H1 (cell line): ENCODE results near the gene ENTPD6. TPM values are rescaled to one million over a fixed set of nuclear protein-coding genes. Genes with fewer than 3 reads are reported as not detected.

ENCODE experiments used
- CTCF ChIA-PET: fragments of 300-600 bp; sonication (Branson Sonifier 250); formaldehyde crosslinking; loops from one replicate; lab custom pipeline; 2021; ENCODE audit not compliant: partially characterized antibody; lab: Charles Lee
- POLR2A ChIA-PET: fragments of 300-600 bp; sonication (Branson Sonifier 250); formaldehyde crosslinking; loops from one replicate; lab custom pipeline; 2021; ENCODE audit warnings: inconsistent platforms; ENCODE audit not compliant: partially characterized antibody; lab: Charles Lee
- DNase-seq, 2 experiments: peaks; one replicate each; pipeline versions ENCODE4 v3.0.0 to v3.0.0-alpha.2; 2010 to 2022; ENCODE audit warnings: low spot score in 2 of 2, low read depth in 1 of 2, mixed read lengths in 1 of 2
- FAIRE-seq: peaks from 2 replicates; lab custom pipeline; 2011; peaks lifted over from hg19 to GRCh38; lab: Jason Lieb, UNC
- H2AFZ ChIP-seq: 2 replicates; pipeline ENCODE4 v1.8.1; 2012; ENCODE audit warnings: low read length, inconsistent platforms
- H2AK5ac ChIP-seq: 2 replicates; pipeline ENCODE4 v1.6.1; 2013; ENCODE audit warnings: low read depth, low read length
- H2BK120ac ChIP-seq: replicated peaks from 2 replicates; pipeline ENCODE3; 2013; ENCODE audit warnings: low read depth, low read length, inconsistent platforms
- H2BK12ac ChIP-seq: 2 replicates; pipeline ENCODE4 v1.6.1; 2013; ENCODE audit warnings: low read depth, low read length
- H2BK15ac ChIP-seq: 2 replicates; pipeline ENCODE4 v1.6.1; 2013; ENCODE audit warnings: low read length
- H2BK20ac ChIP-seq: 2 replicates; pipeline ENCODE4 v1.6.1; 2013; ENCODE audit warnings: low read length
- H2BK5ac ChIP-seq: 2 replicates; pipeline ENCODE4 v1.6.1; 2013; ENCODE audit warnings: low read depth, low read length
- H3K14ac ChIP-seq: 2 replicates; pipeline ENCODE4 v1.6.1; 2013; ENCODE audit warnings: inconsistent platforms; ENCODE audit not compliant: insufficient read length
- H3K18ac ChIP-seq: 2 replicates; pipeline ENCODE4 v1.6.1; 2013; ENCODE audit warnings: low read length; ENCODE audit errors: extremely low read depth
- H3K23ac ChIP-seq: 2 replicates; pipeline ENCODE4 v1.6.1; 2013; ENCODE audit warnings: inconsistent platforms; ENCODE audit not compliant: insufficient read length
- H3K23me2 ChIP-seq: 2 replicates; pipeline ENCODE4 v1.6.1; 2013; ENCODE audit warnings: low read depth, low read length
- H3K27ac ChIP-seq: 2 replicates; pipeline ENCODE4 v1.6.1; 2011; ENCODE audit warnings: low read depth, low read length, inconsistent platforms
- H3K27me3 ChIP-seq, 4 experiments: replicated peaks in 1 of 4; 1 replicate in 1 of 4; 2 replicates in 3 of 4; pipeline versions ENCODE4 v1.6.1 to v1.8.1; 2011 to 2013; ENCODE audit warnings: low read length in 3 of 4, mild to moderate bottlenecking in 3 of 4, inconsistent platforms in 2 of 4, mixed read lengths in 2 of 4, moderate library complexity in 1 of 4; ENCODE audit not compliant: control insufficient read depth in 3 of 4, insufficient read depth in 3 of 4; ENCODE audit errors: extremely low read depth in 1 of 4
- H3K36me3 ChIP-seq, 4 experiments: 2 replicates each; pipeline versions ENCODE4 v1.6.1 to v1.8.1; 2011 to 2013; ENCODE audit warnings: mild to moderate bottlenecking in 4 of 4, low read length in 3 of 4, moderate library complexity in 2 of 4, control low read depth in 1 of 4, inconsistent platforms in 1 of 4; ENCODE audit not compliant: insufficient read depth in 4 of 4, control insufficient read depth in 2 of 4
- H3K4ac ChIP-seq: replicated peaks from 2 replicates; pipeline ENCODE3; 2013; ENCODE audit warnings: low read length, low read depth, mixed read lengths, inconsistent platforms; ENCODE audit not compliant: insufficient read length
- H3K4me1 ChIP-seq, 4 experiments: replicated peaks in 1 of 4; 1 replicate in 1 of 4; 2 replicates in 3 of 4; pipeline versions ENCODE4 v1.6.1 to v1.8.1; 2011 to 2013; ENCODE audit warnings: low read length in 3 of 4, inconsistent platforms in 2 of 4, mixed read lengths in 1 of 4; ENCODE audit not compliant: insufficient read depth in 4 of 4, control insufficient read depth in 3 of 4
- H3K4me2 ChIP-seq, 2 experiments: 2 replicates each; pipeline versions ENCODE4 v1.6.1 to v1.8.1; 2011 to 2013; ENCODE audit warnings: low read depth in 2 of 2, low read length in 2 of 2, control low read depth in 1 of 2, inconsistent platforms in 1 of 2, mild to moderate bottlenecking in 1 of 2; ENCODE audit not compliant: insufficient read depth in 1 of 2
- H3K4me3 ChIP-seq, 4 experiments: fragments of 200-600, 300-600 bp in 1 of 4; sonication (generic), shearing (Covaris generic), sonication (Bioruptor Twin) in 1 of 4; 2 replicates each; pipeline versions ENCODE4 v1.5.1 to v1.8.1; 2011 to 2016; ENCODE audit warnings: low read length in 4 of 4, low read depth in 3 of 4, control low read depth in 2 of 4, inconsistent platforms in 2 of 4, mild to moderate bottlenecking in 2 of 4, mixed read lengths in 1 of 4, moderate library complexity in 1 of 4; ENCODE audit not compliant: insufficient read depth in 2 of 4; ENCODE audit errors: extremely low read depth in 1 of 4
- H3K56ac ChIP-seq: replicated peaks from 2 replicates; pipeline ENCODE3; 2013; ENCODE audit warnings: low read depth, mild to moderate bottlenecking, mixed read lengths, low read length, inconsistent platforms; ENCODE audit not compliant: insufficient read length
- H3K79me1 ChIP-seq: 2 replicates; pipeline ENCODE4 v1.6.1; 2013; ENCODE audit warnings: low read depth, low read length, control low read depth
- H3K79me2 ChIP-seq, 2 experiments: 2 replicates each; pipeline versions ENCODE4 v1.6.1 to v1.8.1; 2012 to 2013; ENCODE audit warnings: low read length in 2 of 2, mild to moderate bottlenecking in 2 of 2, inconsistent platforms in 1 of 2; ENCODE audit not compliant: insufficient read depth in 2 of 2, control insufficient read depth in 1 of 2
- H3K9ac ChIP-seq, 4 experiments: replicated peaks in 1 of 4; 1 replicate in 1 of 4; 2 replicates in 3 of 4; pipeline versions ENCODE4 v1.6.1 to v1.8.1; 2011 to 2013; ENCODE audit warnings: low read depth in 3 of 4, low read length in 3 of 4, control low read depth in 2 of 4, mild to moderate bottlenecking in 2 of 4, moderate library complexity in 2 of 4, inconsistent platforms in 1 of 4; ENCODE audit errors: extremely low read depth in 1 of 4
- H3K9me3 ChIP-seq, 2 experiments: 2 replicates each; pipeline versions ENCODE4 v1.6.1 to v1.8.1; 2012 to 2013; ENCODE audit warnings: mild to moderate bottlenecking in 2 of 2, moderate library complexity in 2 of 2, control low read depth in 1 of 2, inconsistent platforms in 1 of 2, low read depth in 1 of 2, low read length in 1 of 2, mixed read lengths in 1 of 2; ENCODE audit not compliant: insufficient read depth in 2 of 2
- H4K20me1 ChIP-seq, 2 experiments: replicated peaks in 1 of 2; 2 replicates each; pipeline versions ENCODE3 to v1.8.1; 2011 to 2013; ENCODE audit warnings: inconsistent platforms in 2 of 2, low read length in 2 of 2, mild to moderate bottlenecking in 1 of 2; ENCODE audit not compliant: insufficient read depth in 2 of 2, control insufficient read depth in 1 of 2
- H4K5ac ChIP-seq: 2 replicates; pipeline ENCODE4 v1.6.1; 2013; ENCODE audit warnings: low read length, low read depth, mixed read lengths, inconsistent platforms; ENCODE audit not compliant: insufficient read length
- H4K8ac ChIP-seq: 2 replicates; pipeline ENCODE4 v1.8.0; 2013; ENCODE audit warnings: mild to moderate bottlenecking, moderate library complexity, low read length, inconsistent platforms; ENCODE audit not compliant: insufficient read depth; ENCODE audit errors: extremely low read depth
- H4K91ac ChIP-seq: replicated peaks from 2 replicates; pipeline ENCODE3; 2013; ENCODE audit warnings: low read length, mixed read lengths, inconsistent platforms; ENCODE audit not compliant: insufficient read length
- ASH2L ChIP-seq: fragments of 200-600, 300-600 bp; sonication (generic); IDR thresholded peaks from one replicate; pipeline ENCODE4 v1.7.1; 2017; ENCODE audit warnings: low read length
- CEBPB ChIP-seq: IDR thresholded peaks from 2 replicates; pipeline ENCODE4 v1.6.1; 2012; ENCODE audit warnings: low read depth, low read length
- CHD2 ChIP-seq: IDR thresholded peaks from 2 replicates; pipeline ENCODE4 v1.6.1; 2012; ENCODE audit warnings: low read length, improper control_type of control experiment
- FOSL1 ChIP-seq: IDR thresholded peaks from 2 replicates; pipeline ENCODE4 v1.6.1; 2011; ENCODE audit warnings: mild to moderate bottlenecking, low read depth, low read length, moderate library complexity; ENCODE audit not compliant: insufficient read depth
- GTF2F1 ChIP-seq: IDR thresholded peaks from 2 replicates; pipeline ENCODE4 v1.6.1; 2012; ENCODE audit warnings: low read depth, low read length, improper control_type of control experiment, borderline replicate concordance
- HDAC6 ChIP-seq: IDR thresholded peaks from one replicate; pipeline ENCODE4 v1.7.1; 2012; ENCODE audit warnings: low read depth, mild to moderate bottlenecking, inconsistent platforms, low read length, moderate library complexity
- POLR2A ChIP-seq, 2 experiments: IDR thresholded peaks; 1 replicate in 1 of 2; 2 replicates in 1 of 2; pipeline ENCODE4 v1.6.1; 2011; ENCODE audit warnings: low read depth in 2 of 2, low read length in 2 of 2, mild to moderate bottlenecking in 2 of 2; ENCODE audit errors: control extremely low read depth in 1 of 2
- POU5F1 ChIP-seq: IDR thresholded peaks from 2 replicates; pipeline ENCODE4 v1.6.1; 2011; ENCODE audit warnings: low read depth, mild to moderate bottlenecking, low read length, moderate library complexity
- SAP30 ChIP-seq: fragments of 300-600 bp; sonication (generic); IDR thresholded peaks from 2 replicates; pipeline ENCODE4 v1.7.1; 2012; ENCODE audit warnings: low read length, moderate library complexity, mild to moderate bottlenecking, inconsistent platforms; ENCODE audit not compliant: insufficient read depth, insufficient replicate concordance
- SIN3A ChIP-seq, 2 experiments: IDR thresholded peaks in 1 of 2; conservative IDR thresholded peaks in 1 of 2; 2 replicates each; pipeline ENCODE4 v1.6.1; 2011 to 2012; ENCODE audit warnings: low read length in 2 of 2, improper control_type of control experiment in 1 of 2, low read depth in 1 of 2, mild to moderate bottlenecking in 1 of 2
- TAF1 ChIP-seq: IDR thresholded peaks from 2 replicates; pipeline ENCODE4 v1.6.1; 2011; ENCODE audit warnings: mild to moderate bottlenecking, low read depth, low read length
- USF2 ChIP-seq: IDR thresholded peaks from 2 replicates; pipeline ENCODE4 v1.6.1; 2011; ENCODE audit warnings: low read length, improper control_type of control experiment
- WGBS, 2 experiments: shearing (Covaris generic) in 1 of 2; methylation state at CpG; one replicate each; pipeline versions ENCODE4 v1.1.6 to v1.1.7; 2013 to 2015; ENCODE audit warnings: low lambda C conversion rate in 2 of 2, mixed read lengths in 2 of 2, inconsistent platforms in 1 of 2, low coverage in 1 of 2, missing lambda C conversion rate in 1 of 2; ENCODE audit not compliant: insufficient replicate concordance in 2 of 2, insufficient coverage in 1 of 2, insufficient read length in 1 of 2; ENCODE audit errors: extremely low coverage in 1 of 2, missing lambda C conversion rate in 1 of 2; 5-methylcytosine and 5-hydroxymethylcytosine counted together
- polyA plus RNA-seq, 7 experiments: library from polyadenylated mRNA; depleted of rRNA in 3 of 7; stranded (reverse) in 5 of 7; unstranded in 2 of 7; fragments of >200 nt in 5 of 7; fragments of 200-250 nt in 2 of 7; gene quantifications; 1 replicate in 5 of 7; 2 replicates in 1 of 7; 4 replicates in 1 of 7; pipeline versions ENCODE4 v1.2.1 to v1.2.3, GENCODE V29; 2011 to 2013; ENCODE audit warnings: missing spikeins in 2 of 7, mixed read lengths in 2 of 7
- total RNA-seq: library from RNA; stranded (reverse); fragmentation: NEBNext Ultra II Directional; extraction: Animal tissue kit (Norgen Biotek cat#: 25700); gene quantifications from 2 replicates; pipeline ENCODE4 v1.2.1, GENCODE V29; 2021

Gene ENTPD6
- total and polyA plus RNA-seq, 2 of the 8 experiments (the other 6 are each of a cell fraction or from before 2014, with no cell fraction given), result 47.8 to 57.3 TPM

GRCh38 chr20:25254986-25255680, 59.6 kb downstream of the ENTPD6 start:
- H3K14ac ChIP-seq, result no peak overlapping the region
- no peak overlapping the region for H3K18ac ChIP-seq
- 90% methylated on average over 12 of the region's 12 CpGs; no CpG with 5 or more reads in 1 of the 2 experiments for WGBS, 2 experiments
- H3K79me1 ChIP-seq, result peaks cover 13% of the 10 kb centered on the region
- H2BK12ac ChIP-seq, result no peak overlapping the region
- H3K9ac ChIP-seq, result no peak overlapping the region
- no peak overlapping the region for H2BK120ac ChIP-seq
- ChIA-PET POLR2A (interaction anchor here (1.2 to 1.7 kb wide), 3 partner anchors 12 to 52 kb away, joined by 3 read pairs; no protein-coding TSS in a partner anchor), CTCF (interaction anchor here (1.0 to 1.5 kb wide), 4 partner anchors 9 to 259 kb away, joined by 3 to 4 read pairs (median 3); no protein-coding TSS in a partner anchor)
- H3K4me1 ChIP-seq, result no peaks in the 10 kb centered on the region
- peaks cover 2 to 9% (median 5%) of the 10 kb centered on the region in 4 experiments; a peak in 3 of 8 replicates for H3K36me3 ChIP-seq
- no peak overlapping the region; the same call in 1 of the 2 replicates for H4K8ac ChIP-seq
- no peak overlapping the region for H2AK5ac ChIP-seq
- no peak overlapping the region for H2AFZ ChIP-seq
- no peak overlapping the region for H3K4ac ChIP-seq
- DNase-seq, result no peak
- H4K91ac ChIP-seq, result no peak overlapping the region
- no peak overlapping the region for H2BK15ac ChIP-seq
- no peaks in the 10 kb centered on the region for H3K23me2 ChIP-seq
- no peaks in the 10 kb centered on the region; a peak in 1 of 4 replicates for H3K9me3 ChIP-seq
- no peaks in the 10 kb centered on the region for H3K27me3 ChIP-seq
- no peak overlapping the region for H3K4me2 ChIP-seq
- FAIRE-seq, result no peak
- no peak overlapping the region; the same call in 1 of the 2 replicates for H2BK20ac ChIP-seq
- H4K5ac ChIP-seq, result no peak overlapping the region
- H2BK5ac ChIP-seq, result 0 out of 2 replicates have a peak overlapping the region, but pooled peaks have one; percentile 36
- H3K4me3 ChIP-seq, result no peak overlapping the region
- no peak overlapping the region for H3K23ac ChIP-seq
- peaks cover 15 to 45% of the 10 kb centered on the region in 2 experiments for H3K79me2 ChIP-seq
- H4K20me1 ChIP-seq, result peaks cover 2 to 10% of the 10 kb centered on the region in 2 experiments
- no peak overlapping the region for H3K56ac ChIP-seq
- no peak overlapping the region for H3K27ac ChIP-seq
- TF ChIP-seq POLR2A (IDR thresholded peaks at IDR 0.05; ENCODE audit: control extremely low read depth in 1 of 2, low read depth in 2 of 2, low read length in 2 of 2), result no peak
- TF ChIP-seq CHD2, result no peak
- no peak for TF ChIP-seq USF2
- TF ChIP-seq POU5F1, result no peak
- TF ChIP-seq SAP30, result no peak
- TF ChIP-seq CEBPB, result no peak
- TF ChIP-seq FOSL1, result no peak
- TF ChIP-seq SIN3A (conservative IDR thresholded peaks at IDR 0.05 in 1 of 2, IDR thresholded peaks at IDR 0.05 in 1 of 2; ENCODE audit: low read depth in 1 of 2, low read length in 2 of 2), result no peak
- TF ChIP-seq TAF1, result no peak
- TF ChIP-seq ASH2L, result no peak
- TF ChIP-seq HDAC6, result no peak
- no peak for TF ChIP-seq GTF2F1
